GM12892 (cell line): ENCODE measurements around the gene LGALS9C.
"Not testable (repeated sequence)": the region's sequence is repeated elsewhere in the genome, so short reads cannot be mapped to it uniquely, and the experiment has no call there.

Experiments
- DNase-seq: peaks from one replicate; pipeline ENCODE4 v3.0.0; 2011; ENCODE audit not compliant: insufficient read length
- FAIRE-seq: peaks from 2 replicates; lab custom pipeline; 2011; peaks lifted over from hg19 to GRCh38; lab: Jason Lieb, UNC

LGALS9C gene

DNA sequence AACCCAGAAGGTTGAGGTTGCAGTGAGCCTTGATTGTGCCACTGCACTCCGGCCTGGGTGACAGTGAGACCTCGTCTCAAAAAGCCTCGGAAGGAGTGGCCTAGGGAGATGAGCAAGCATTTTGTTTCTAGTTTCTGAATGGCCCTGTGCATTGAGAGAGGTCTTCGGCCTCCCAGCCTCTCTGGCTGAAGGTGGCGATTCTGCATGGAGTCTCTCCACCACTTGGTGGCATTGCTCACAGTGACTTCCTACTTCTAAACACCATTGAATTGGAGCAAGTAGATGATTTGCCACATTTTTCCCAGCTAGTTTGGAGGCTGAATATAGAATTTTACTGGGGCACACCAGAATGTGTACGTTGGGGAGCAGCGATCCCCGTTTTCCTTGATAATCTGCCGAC lies 48.4 kb downstream of the LGALS9C start:
- FAIRE-seq, DNase-seq: not testable (repeated sequence)

DNA sequence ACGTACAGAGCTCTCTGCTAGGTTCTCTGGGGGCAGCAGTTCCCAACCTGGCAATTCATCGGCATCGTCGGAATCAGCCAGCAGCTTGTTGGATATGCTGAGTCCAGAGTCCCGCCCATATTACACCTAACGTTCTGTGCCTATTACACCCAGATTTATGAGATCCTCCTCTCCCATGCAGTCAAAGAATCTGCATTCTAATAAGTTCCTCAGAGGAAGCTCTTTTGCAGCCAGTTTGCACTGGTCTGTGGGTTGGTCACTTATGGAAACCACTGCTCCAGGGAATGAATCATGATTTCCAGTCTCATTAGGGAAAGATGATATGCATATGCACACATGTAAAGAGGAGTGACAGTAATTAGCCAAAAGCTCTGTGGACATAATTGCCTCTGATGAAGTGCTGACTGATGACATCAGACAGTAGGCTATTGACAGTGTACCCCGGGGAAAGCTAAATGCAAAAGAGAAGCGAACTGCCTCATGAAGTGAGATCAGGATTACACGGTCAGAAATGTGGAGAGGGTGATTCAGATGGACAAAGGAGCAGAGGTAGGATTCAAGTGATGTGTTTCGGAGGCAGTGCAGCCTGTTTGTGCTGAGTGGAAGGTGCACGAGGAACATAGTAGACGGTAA lies 49.7 kb downstream of the LGALS9C start:
- not testable (repeated sequence) for FAIRE-seq, DNase-seq

DNA sequence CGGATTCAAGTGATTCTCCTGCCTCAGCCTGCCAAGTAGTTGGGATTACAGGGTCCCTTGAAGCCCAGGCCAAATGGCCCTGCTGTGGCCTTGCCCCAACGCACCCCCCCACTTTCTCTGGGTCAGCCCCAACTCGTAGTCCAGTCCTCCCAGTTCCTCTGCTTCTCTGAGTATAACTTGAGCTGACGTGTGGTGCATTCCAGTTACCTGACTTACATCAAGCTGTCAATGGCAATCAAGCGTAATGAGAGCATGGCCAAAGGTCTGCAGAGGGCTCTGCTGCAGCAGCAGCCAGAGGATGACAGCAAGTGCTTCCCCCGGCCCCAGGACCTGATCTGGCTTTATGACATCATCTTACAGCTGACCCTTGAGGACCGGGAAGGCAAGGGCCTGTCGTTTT lies 50.8 kb downstream of the LGALS9C start:
- DNase-seq, FAIRE-seq: not testable (repeated sequence)

DNA sequence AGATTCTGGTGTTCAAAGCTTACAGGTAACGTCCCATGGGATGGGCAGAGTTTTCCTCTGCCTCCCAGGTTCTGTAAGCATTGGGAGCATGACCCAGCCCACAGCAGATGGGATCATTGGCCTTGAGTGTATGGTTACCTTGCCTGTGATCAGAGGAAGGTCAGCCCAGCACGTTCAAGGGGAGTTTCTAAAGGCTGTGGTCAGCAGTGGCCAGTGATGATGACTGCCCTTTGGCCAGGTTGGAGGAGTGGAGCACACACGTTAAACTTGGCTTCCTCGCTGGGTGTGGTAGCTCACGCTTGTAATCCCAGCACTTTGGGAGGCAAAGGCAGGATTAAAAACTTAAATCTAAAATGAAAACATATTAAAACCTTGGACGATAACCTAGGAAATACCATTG lies 51.8 kb downstream of the LGALS9C start:
- not testable (repeated sequence) for FAIRE-seq

DNA sequence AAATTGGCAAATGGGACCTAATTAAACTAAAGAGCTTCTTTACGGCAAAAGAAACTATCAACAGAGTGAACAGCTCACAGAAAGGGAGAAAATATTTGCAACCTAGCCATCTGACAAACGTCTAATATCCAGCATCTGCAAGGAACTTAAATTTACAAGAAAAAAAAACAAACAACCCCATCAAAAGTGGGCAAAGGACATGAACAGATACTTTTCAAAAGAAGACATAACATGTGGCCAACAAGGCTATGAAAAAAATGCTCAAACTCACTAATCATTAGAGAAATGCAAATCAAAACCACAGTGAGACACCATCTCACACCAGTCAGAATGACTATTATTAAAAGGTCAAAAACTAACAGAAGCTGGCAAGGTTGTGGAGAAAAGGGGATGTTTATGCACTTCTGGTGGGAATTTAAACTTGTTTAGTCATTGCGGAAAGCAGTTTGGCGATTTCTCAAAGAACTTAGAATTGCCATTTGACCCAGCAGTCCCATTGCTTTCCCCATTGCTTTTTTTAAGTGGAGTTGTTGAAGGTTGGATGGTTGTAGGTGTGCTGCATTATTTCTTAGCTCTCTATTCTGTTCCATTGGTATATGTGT lies 52.4 kb downstream of the LGALS9C start:
- not testable (repeated sequence) for DNase-seq, FAIRE-seq

More for the DNA sequence above, 51.8 kb downstream of the LGALS9C start:
- not testable (repeated sequence) for DNase-seq

DNA sequence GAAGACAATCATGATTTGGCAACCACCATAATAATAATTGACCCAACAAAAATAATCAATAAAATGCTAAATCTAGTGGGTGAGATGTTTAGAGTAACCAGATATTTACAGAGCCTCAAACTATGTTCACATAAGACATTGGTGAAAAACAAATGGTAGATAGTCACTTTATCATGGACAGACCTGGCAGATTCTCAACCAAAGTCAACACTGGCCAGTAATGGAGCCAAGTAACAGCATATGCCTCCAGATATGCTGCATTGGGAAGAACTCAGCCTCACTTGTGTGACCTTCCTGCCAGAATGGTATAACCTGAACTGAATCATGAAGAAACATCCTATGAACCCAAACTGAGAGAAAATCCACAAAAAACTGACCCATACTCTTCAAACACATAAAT lies 53.8 kb downstream of the LGALS9C start:
- FAIRE-seq, DNase-seq: not testable (repeated sequence)

DNA sequence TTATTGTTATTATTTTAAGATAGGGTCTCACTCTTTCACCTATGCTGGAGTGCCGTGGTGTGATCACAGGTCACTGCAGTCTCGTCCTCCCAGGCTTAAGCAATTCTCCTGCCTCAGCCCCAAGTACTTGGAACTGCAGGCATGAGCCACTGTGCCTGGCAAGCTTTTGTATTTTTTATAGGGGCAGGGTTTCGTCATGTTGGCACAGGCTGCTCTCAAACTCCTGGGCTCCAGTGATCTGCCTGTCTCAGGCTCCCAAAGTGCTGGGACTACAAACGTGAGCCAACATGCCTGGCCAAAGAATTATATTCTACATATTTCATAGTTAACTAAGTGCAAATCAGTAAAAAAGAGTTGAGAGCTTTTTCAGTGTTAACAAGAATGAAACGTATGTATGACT lies 65.6 kb downstream of the LGALS9C start:
- FAIRE-seq, DNase-seq: not testable (repeated sequence)

DNA sequence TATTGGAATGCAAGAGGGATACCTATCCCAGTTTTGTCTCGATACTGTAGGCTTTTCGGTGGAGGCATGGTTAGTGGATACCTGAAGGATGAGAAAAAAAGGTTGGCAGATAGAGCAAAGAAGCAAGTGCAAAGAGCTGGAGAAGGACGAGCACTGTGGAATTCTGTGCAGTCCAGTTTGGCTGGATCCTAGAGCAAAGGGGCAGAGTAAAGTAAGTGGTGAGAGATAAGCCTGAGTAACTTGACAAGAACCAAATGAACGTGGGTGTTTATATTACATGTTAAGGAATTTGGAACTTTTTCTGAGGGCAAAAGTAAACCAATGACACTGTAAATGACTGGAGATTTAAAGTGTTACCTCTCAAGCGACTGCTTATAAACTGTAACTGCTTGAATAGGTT lies 66.3 kb downstream of the LGALS9C start:
- not testable (repeated sequence) for DNase-seq, FAIRE-seq
